Right lobe of liver (tissue), 6 donors: ENCODE data around the gene MORC4. TPM values are rescaled to one million over a fixed set of nuclear protein-coding genes. Genes with fewer than 3 reads are reported as not detected.

Experiments
- ATAC-seq, 4 donors: fragments of 200-7000 bp; cut with Tn5 transposase; one replicate each; pipeline ENCODE4 v1.9.1; 2020; ENCODE audit warnings: mild to moderate bottlenecking in 4 of 4, moderate library complexity in 4 of 4
- DNase-seq, 3 donors: peaks; one replicate each; pipeline ENCODE4 v3.0.0-alpha.2; 2020
- H3K27ac ChIP-seq, 3 donors: fragments of 200-600 bp; one replicate each; pipeline ENCODE4 v1.8.0; 2022
- H3K27me3 ChIP-seq, 2 donors: fragments of 200-600 bp; one replicate each; pipeline ENCODE4 v1.8.0; 2022
- H3K36me3 ChIP-seq, 4 donors: fragments of 200-600 bp; sonication (generic) in 1 of 4; one replicate each; pipeline versions ENCODE4 v1.5.1 to v1.8.0; 2017 to 2022; ENCODE audit warnings: control low read depth in 1 of 4
- H3K4me1 ChIP-seq, 4 donors: fragments of 200-600 bp; sonication (generic) in 1 of 4; one replicate each; pipeline versions ENCODE4 v1.5.1 to v1.8.0; 2017 to 2022; ENCODE audit warnings: control low read depth in 1 of 4
- H3K4me3 ChIP-seq, 3 donors: fragments of 200-600 bp; one replicate each; pipeline ENCODE4 v1.8.0; 2022
- H3K9me3 ChIP-seq, 4 donors: fragments of 200-600 bp; sonication (generic) in 1 of 4; one replicate each; pipeline versions ENCODE4 v1.5.1 to v1.8.0; 2017 to 2022; ENCODE audit warnings: control low read depth in 1 of 4
- CTCF ChIP-seq, 4 donors: fragments of 200-600 bp in 3 of 4; fragments of 450-650 bp in 1 of 4; IDR thresholded peaks; one replicate each; pipeline versions ENCODE4 v1.5.1 to v1.8.0; 2016 to 2022; ENCODE audit warnings: antibody characterized with exemption in 4 of 4, mild to moderate bottlenecking in 2 of 4
- POLR2A ChIP-seq: fragments of 450-650 bp; IDR thresholded peaks from one replicate; pipeline ENCODE4 v1.6.1; 2017; ENCODE audit warnings: antibody characterized with exemption, mild to moderate bottlenecking
- WGBS: methylation state at CpG from one replicate; pipeline ENCODE4 v1.1.6; 2018; ENCODE audit warnings: low coverage, low lambda C conversion rate; ENCODE audit not compliant: insufficient coverage; ENCODE audit errors: missing lambda C conversion rate; 5-methylcytosine and 5-hydroxymethylcytosine counted together
- intact Hi-C, 2 donors: fragments of 100-400 bp; cut with DNase I; formaldehyde crosslinking; loops; one replicate each; pipeline versions ENCODE4 v1.11.2 to v1.14.1; 2022
- total RNA-seq, 6 experiments: library from RNA; depleted of rRNA in 2 of 6; stranded (reverse); fragments of >200 nt in 2 of 6; fragmentation: NEBNext Ultra II Directional in 3 of 6; extraction: Animal tissue kit (Norgen Biotek cat#: 25700) in 3 of 6; gene quantifications; one replicate each; pipeline versions ENCODE4 v1.1.0 to v1.2.4, GENCODE V29; 2016 to 2023
- donor health status: DM: no; HTN: yes; CAD: no.
- donor health status: DM: no; HTN: no; CAD: no.
- donor health status: DM: no; HTN: no; CAD: no.
- donor health status: DM: no; HTN: yes; CAD: no.
- donor health status: DM: no; HTN: yes; CAD: no.

Gene MORC4
- total RNA-seq, 6 experiments from 2014 or later: 8.9 to 26.9 (median 19.4) TPM

DNA sequence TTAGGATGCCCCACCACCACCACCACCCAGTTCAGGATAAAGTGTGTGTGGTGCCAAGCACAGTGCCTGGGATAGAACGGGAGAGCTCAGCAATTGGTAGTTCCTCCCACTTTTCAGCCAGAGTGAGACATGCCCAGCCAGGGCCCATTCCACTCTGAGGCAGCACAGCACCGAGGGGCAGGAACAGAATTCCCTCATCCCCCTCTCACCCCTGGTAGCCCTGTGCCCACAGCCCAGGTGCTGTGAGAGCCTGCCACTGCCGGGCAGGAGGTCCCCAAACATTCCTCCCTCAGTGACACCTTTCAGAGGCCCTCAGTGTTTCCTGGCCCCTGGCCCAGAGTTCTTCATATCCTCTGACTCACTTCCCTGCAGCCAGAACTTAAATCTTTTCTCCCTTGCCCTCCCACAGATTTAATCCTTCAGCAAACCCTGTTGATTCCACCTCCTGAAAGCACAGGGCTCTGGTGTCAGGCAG, 105.0 kb downstream of the MORC4 start:
- intact Hi-C loops: no loop called here
- H3K27me3 ChIP-seq: peaks cover 0 to 5% of the 10 kb centered on the region in 2 donors
- no peaks in the 10 kb centered on the region for H3K36me3 ChIP-seq
- H3K4me3 ChIP-seq: no peak overlapping the region
- peaks cover 0 to 12% (median 0%) of the 10 kb centered on the region in 4 donors for H3K4me1 ChIP-seq
- DNase-seq: peak in 1 of 3 donors; percentile 49
- no peak overlapping the region for H3K27ac ChIP-seq
- peak in 2 of 4 donors; percentile 3 to 47 for ATAC-seq
- H3K9me3 ChIP-seq: no peaks in the 10 kb centered on the region
- TF ChIP-seq POLR2A (no peak), CTCF (IDR thresholded peaks at IDR 0.05) (no peak)
- 49% methylated on average over 2 of the region's 3 CpGs for WGBS

GRCh38 chrX:106894392-106894909, 105.6 kb downstream of the MORC4 start:
- Histone ChIP-seq H3K36me3 (no peaks in the 10 kb centered on the region), H3K4me1 (peaks cover 0 to 7% (median 0%) of the 10 kb centered on the region in 4 donors), H3K27ac (no peak overlapping the region), H3K9me3 (no peaks in the 10 kb centered on the region), H3K4me3 (no peak overlapping the region), H3K27me3 (peaks cover 0 to 6% of the 10 kb centered on the region in 2 donors)
- WGBS: 16% methylated on average over 5 of the region's 6 CpGs
- TF ChIP-seq CTCF (IDR thresholded peaks at IDR 0.05) (peak; percentile 80 to 90 (median 90)), POLR2A (no peak)
- peak; percentile 88 to 89 (median 88) for ATAC-seq
- intact Hi-C loops: no loop called here
- peak in 2 of 3 donors; percentile 59 to 65 for DNase-seq

DNA sequence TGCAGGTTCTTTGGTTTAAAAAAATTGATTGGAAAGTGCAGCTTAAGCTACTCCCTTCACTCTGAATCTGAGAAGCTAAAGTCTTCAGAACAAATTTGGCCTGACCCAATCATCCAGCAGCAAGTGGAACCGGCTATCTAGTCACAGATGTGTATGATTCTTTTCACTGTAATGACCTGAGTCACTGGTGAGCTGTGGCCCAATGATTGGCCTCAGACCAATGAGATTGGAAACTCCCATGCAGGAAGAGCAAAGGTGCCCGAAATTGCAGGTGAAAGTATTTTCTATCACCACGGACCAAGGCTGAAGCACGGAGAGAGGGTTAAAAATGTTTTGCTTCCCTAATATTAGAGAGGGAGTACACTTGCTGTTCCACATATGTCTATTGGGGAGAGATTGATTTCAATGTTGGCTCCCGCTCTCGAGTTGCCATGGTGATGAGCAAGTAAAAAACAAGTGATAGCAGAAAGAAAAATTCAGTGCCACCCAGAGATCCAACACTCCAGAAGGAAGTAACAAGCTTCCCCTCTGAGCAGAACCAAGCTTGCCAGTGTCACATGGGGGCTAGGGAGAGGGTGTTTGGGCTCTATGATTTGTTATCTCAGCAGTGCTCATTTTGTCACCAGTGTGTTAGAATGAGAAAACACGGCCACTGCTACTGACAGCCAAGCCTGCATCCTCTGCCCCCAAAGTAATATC, 108.1 kb downstream of the MORC4 start:
- H3K4me1 ChIP-seq: no peaks in the 10 kb centered on the region
- H3K4me3 ChIP-seq: no peak overlapping the region
- H3K36me3 ChIP-seq: no peaks in the 10 kb centered on the region
- H3K9me3 ChIP-seq: no peaks in the 10 kb centered on the region
- TF ChIP-seq CTCF (IDR thresholded peaks at IDR 0.05): no peak
- no peak for TF ChIP-seq POLR2A
- H3K27me3 ChIP-seq: peaks cover 0 to 14% of the 10 kb centered on the region in 2 donors
- 41% methylated on average over 6 of the region's 7 CpGs for whole genome bisulfite sequencing
- DNase-seq (no peak), ATAC-seq (peak in 1 of 4 donors; percentile 24)
- H3K27ac ChIP-seq: no peak overlapping the region
- intact Hi-C loops: no loop called here

Other genes with a start within 250 kb of the MORC4 start
- gene TBC1D8B, start 197.5 kb downstream of the MORC4 start, total RNA-seq: 1 to 10 TPM; 6.6 to 9.6 (median 8.2) TPM
- 1 to 10 TPM in 4 of 6 experiments, under 1 TPM in 2; 0.74 to 1.7 (median 1.1) TPM for gene RIPPLY1, start 96.9 kb downstream of the MORC4 start, total RNA-seq
- gene CLDN2, start 79.8 kb downstream of the MORC4 start, total RNA-seq: 10 to 100 TPM in 5 of 6 experiments, 1 to 10 TPM in 1; 6.3 to 48.4 (median 18.4) TPM
- gene RBM41, start 118.6 kb upstream of the MORC4 start, total RNA-seq: 10 to 100 TPM in 1 of 6 experiments, 1 to 10 TPM in 5; 8.0 to 10.6 (median 9.6) TPM
- 1 to 10 TPM in 2 of 6 experiments, under 1 TPM in 4; 0.13 to 1.5 (median 0.31) TPM for gene NUP62CL, start 206.2 kb upstream of the MORC4 start, total RNA-seq
- not detected for gene DNAAF6, start 206.4 kb upstream of the MORC4 start, total RNA-seq